Keratinocyte (primary cell): ENCODE data around the gene XPO4. TPM values are rescaled to one million over a fixed set of nuclear protein-coding genes. Genes with fewer than 3 reads are reported as not detected.
"Not testable (repeated sequence)": the region's sequence is repeated elsewhere in the genome, so short reads cannot be mapped to it uniquely, and the experiment has no call there.

Experiments
- DNase-seq: peaks from one replicate; pipeline ENCODE4 v3.0.0-alpha.2; 2011; ENCODE audit warnings: low read depth, missing footprints, low spot score
- FAIRE-seq: peaks from 2 replicates; lab custom pipeline; 2011; peaks lifted over from hg19 to GRCh38; lab: Jason Lieb, UNC
- H2AFZ ChIP-seq: 2 replicates; pipeline ENCODE4 v1.6.0; 2012; ENCODE audit warnings: low read length, control low read depth, inconsistent platforms; ENCODE audit not compliant: control insufficient read depth
- H3K27ac ChIP-seq: 2 replicates; pipeline ENCODE4 v1.5.1; 2011; ENCODE audit warnings: low read length; ENCODE audit not compliant: control insufficient read depth, insufficient read depth
- H3K27me3 ChIP-seq: 3 replicates; pipeline ENCODE4 v1.6.0; 2011; ENCODE audit warnings: low read length; ENCODE audit not compliant: control insufficient read depth, insufficient read depth; ENCODE audit errors: extremely low read depth
- H3K36me3 ChIP-seq, 2 experiments: 2 replicates in 1 of 2; 3 replicates in 1 of 2; pipeline ENCODE4 v1.5.1; 2011; ENCODE audit warnings: low read length in 2 of 2, mild to moderate bottlenecking in 1 of 2; ENCODE audit not compliant: control insufficient read depth in 2 of 2, insufficient read depth in 2 of 2; ENCODE audit errors: extremely low read depth in 1 of 2
- H3K4me1 ChIP-seq: 3 replicates; pipeline ENCODE4 v1.5.1; 2011; ENCODE audit warnings: low read length; ENCODE audit not compliant: control insufficient read depth, insufficient read depth; ENCODE audit errors: extremely low read depth
- H3K4me2 ChIP-seq: 3 replicates; pipeline ENCODE4 v1.6.0; 2011; ENCODE audit warnings: low read depth, low read length; ENCODE audit not compliant: control insufficient read depth, insufficient read depth; ENCODE audit errors: extremely low read depth
- H3K4me3 ChIP-seq, 3 experiments: fragments of 200-600 bp in 1 of 3; sonication (generic) in 1 of 3; 2 replicates in 2 of 3; 3 replicates in 1 of 3; pipeline ENCODE4 v1.5.1; 2011 to 2016; ENCODE audit warnings: low read length in 3 of 3, mild to moderate bottlenecking in 3 of 3, control low read depth in 2 of 3, inconsistent platforms in 1 of 3, low read depth in 1 of 3, mixed read lengths in 1 of 3, mixed run types in 1 of 3, moderate library complexity in 1 of 3; ENCODE audit not compliant: control insufficient read depth in 2 of 3, insufficient read depth in 2 of 3; ENCODE audit errors: extremely low read depth in 1 of 3
- H3K79me2 ChIP-seq: 2 replicates; pipeline ENCODE4 v1.6.0; 2012; ENCODE audit warnings: low read length; ENCODE audit not compliant: control insufficient read depth, insufficient read depth
- H3K9ac ChIP-seq: 3 replicates; pipeline ENCODE4 v1.6.0; 2011; ENCODE audit warnings: low read length; ENCODE audit not compliant: control insufficient read depth, insufficient read depth; ENCODE audit errors: extremely low read depth
- H3K9me1 ChIP-seq: 3 replicates; pipeline ENCODE4 v1.6.0; 2011; ENCODE audit warnings: low read length; ENCODE audit not compliant: control insufficient read depth, insufficient read depth; ENCODE audit errors: extremely low read depth
- H3K9me3 ChIP-seq: 2 replicates; pipeline ENCODE4 v1.5.1; 2012; ENCODE audit warnings: low read depth, low read length; ENCODE audit not compliant: control insufficient read depth
- H4K20me1 ChIP-seq: 3 replicates; pipeline ENCODE4 v1.6.0; 2011; ENCODE audit warnings: low read length; ENCODE audit not compliant: control insufficient read depth, insufficient read depth; ENCODE audit errors: extremely low read depth
- CTCF ChIP-seq, 3 experiments: IDR thresholded peaks in 1 of 3; conservative IDR thresholded peaks in 1 of 3; optimal IDR thresholded peaks in 1 of 3; 2 replicates in 2 of 3; 3 replicates in 1 of 3; pipeline versions ENCODE3 to v1.5.1; 2011; ENCODE audit warnings: low read length in 3 of 3, mild to moderate bottlenecking in 3 of 3, moderate library complexity in 2 of 3, control low read depth in 1 of 3, inconsistent platforms in 1 of 3; ENCODE audit not compliant: insufficient read depth in 2 of 3; ENCODE audit errors: extremely low read depth in 1 of 3
- EZH2 ChIP-seq: IDR thresholded peaks from one replicate; pipeline ENCODE4 v1.6.1; 2012; ENCODE audit warnings: inconsistent platforms, mild to moderate bottlenecking, low read length, moderate library complexity
- dilution Hi-C: fragments of 300-500 bp; cut with MboI; formaldehyde crosslinking; loops from one replicate; pipeline ENCODE4 v1.7.0; 2020; ENCODE audit warnings: low sequenced_read_pairs; ENCODE audit not compliant: extremely low pct_ligation_motif_present
- polyA plus RNA-seq, 5 experiments: library from polyadenylated mRNA; depleted of rRNA in 3 of 5; stranded (reverse) in 3 of 5; stranded (forward) in 1 of 5; unstranded in 1 of 5; fragments of >200 nt; gene quantifications; 1 replicate in 1 of 5; 2 replicates in 3 of 5; 3 replicates in 1 of 5; pipeline versions ENCODE4 v1.2.1 to v1.2.3, GENCODE V29; 2011 to 2012; ENCODE audit warnings: missing spikeins in 2 of 5, low read depth in 1 of 5, low replicate concordance in 1 of 5

XPO4 gene
- polyA plus RNA-seq, 1 donor (not counting 4 experiments of a cell fraction or from before 2014, with no cell fraction given): 16.5 TPM

DNA sequence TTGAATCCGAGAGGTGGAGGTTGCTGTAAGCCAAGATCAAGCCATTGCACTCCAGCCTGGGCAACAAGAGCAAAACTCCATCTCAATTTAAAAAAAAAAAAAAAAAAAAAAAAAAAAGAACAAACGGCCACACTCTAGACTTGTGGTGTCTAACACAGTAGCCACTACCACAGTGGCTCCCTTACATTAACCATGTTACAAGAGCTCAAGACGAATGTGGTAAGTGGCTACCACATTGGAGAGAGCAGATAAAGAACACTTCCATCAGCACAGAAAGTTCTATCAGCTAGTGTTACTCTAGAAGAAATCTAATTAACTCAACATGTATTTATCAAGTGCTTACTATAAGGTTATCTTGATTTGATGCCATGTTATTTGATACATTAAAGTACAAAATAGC is 11.5 kb downstream of the XPO4 start:
- no peak for TF ChIP-seq CTCF (optimal IDR thresholded peaks at IDR 0.05 in 1 of 3, IDR thresholded peaks at IDR 0.05 in 1 of 3, conservative IDR thresholded peaks at IDR 0.05 in 1 of 3; ENCODE audit: extremely low read depth in 1 of 3, insufficient read depth in 2 of 3, low read length in 3 of 3)
- no peak for TF ChIP-seq EZH2
- H3K27me3 ChIP-seq: no peaks in the 10 kb centered on the region
- H3K4me1 ChIP-seq: no peaks in the 10 kb centered on the region
- H3K9me3 ChIP-seq: no peaks in the 10 kb centered on the region
- DNase-seq: no peak
- no peaks in the 10 kb centered on the region for H4K20me1 ChIP-seq
- no peaks in the 10 kb centered on the region for H3K36me3 ChIP-seq
- no peak overlapping the region for H3K4me2 ChIP-seq
- H3K9ac ChIP-seq: no peak overlapping the region
- H3K79me2 ChIP-seq: peaks cover 96% of the 10 kb centered on the region
- no peak overlapping the region for H3K27ac ChIP-seq
- no peaks in the 10 kb centered on the region for H3K9me1 ChIP-seq
- dilution Hi-C loops: no loop called here
- no peak for FAIRE-seq
- H3K4me3 ChIP-seq: no peak overlapping the region
- H2AFZ ChIP-seq: no peak overlapping the region

- H3K4me1 ChIP-seq, H3K27ac ChIP-seq, H3K9me3 ChIP-seq, DNase-seq, H3K9me1 ChIP-seq, H3K36me3 ChIP-seq, H3K9ac ChIP-seq, FAIRE-seq, dilution Hi-C loops, H3K4me2 ChIP-seq, H4K20me1 ChIP-seq, H2AFZ ChIP-seq, H3K27me3 ChIP-seq, H3K4me3 ChIP-seq: not testable (repeated sequence)
- peaks cover 96% of the 10 kb centered on the region for H3K79me2 ChIP-seq
Observed at GRCh38 chr13:20890540-20890939, 12.0 kb downstream of the XPO4 start.

DNA sequence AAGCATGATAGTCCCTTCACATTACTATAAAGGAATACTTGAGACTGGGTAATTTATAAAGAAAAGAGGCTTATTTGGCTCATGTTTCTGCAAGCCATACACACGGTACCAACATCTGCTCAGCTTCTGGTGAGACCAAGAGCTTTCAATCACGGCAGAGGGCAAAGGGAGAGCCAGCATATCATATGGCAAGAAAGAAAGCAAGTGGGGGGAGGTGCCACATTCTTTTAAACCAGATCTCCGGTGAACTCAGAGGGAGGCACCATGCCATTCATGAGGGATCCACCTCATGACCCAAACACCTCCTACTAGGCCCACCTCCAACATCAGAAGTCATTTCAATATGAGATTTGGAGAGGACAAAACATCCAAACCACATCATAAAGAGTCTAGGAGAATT is 20.3 kb downstream of the XPO4 start:
- Histone ChIP-seq H3K27me3 (no peaks in the 10 kb centered on the region), H3K27ac (no peak overlapping the region), H2AFZ (no peak overlapping the region), H3K4me1 (peaks cover 12% of the 10 kb centered on the region), H3K9ac (no peak overlapping the region), H3K9me1 (no peaks in the 10 kb centered on the region), H4K20me1 (peaks cover 3% of the 10 kb centered on the region), H3K36me3 (no peaks in the 10 kb centered on the region), H3K79me2 (peaks cover 95% of the 10 kb centered on the region), H3K4me3 (no peak overlapping the region), H3K4me2 (no peak overlapping the region), H3K9me3 (no peaks in the 10 kb centered on the region)
- no peak for TF ChIP-seq EZH2
- no peak for DNase-seq
- dilution Hi-C loops: no loop called here
- FAIRE-seq: no peak
